Thymus (tissue), 11 donors: ENCODE measurements around the gene NR2F1-AS1. TPM values are rescaled to one million over a fixed set of nuclear protein-coding genes. Genes with fewer than 3 reads are reported as not detected.

Experiments used
- DNase-seq, 9 donors: peaks; one replicate each; pipeline ENCODE4 v3.0.0-alpha.2; 2013; ENCODE audit warnings: low spot score in 9 of 9, low read depth in 6 of 9, missing footprints in 1 of 9
- H3K27ac ChIP-seq, 2 donors: one replicate each; pipeline ENCODE4 v1.5.1; 2013; ENCODE audit warnings: control low read depth in 1 of 2, low read depth in 1 of 2, low read length in 1 of 2, mild to moderate bottlenecking in 1 of 2, moderate library complexity in 1 of 2
- H3K27me3 ChIP-seq, 2 donors: one replicate each; pipeline ENCODE4 v1.5.1; 2013; ENCODE audit warnings: low read length in 1 of 2; ENCODE audit not compliant: control insufficient read depth in 2 of 2, insufficient read depth in 1 of 2
- H3K36me3 ChIP-seq, 2 donors: one replicate each; pipeline ENCODE4 v1.5.1; 2013; ENCODE audit warnings: low read length in 1 of 2, mild to moderate bottlenecking in 1 of 2, moderate library complexity in 1 of 2; ENCODE audit not compliant: control insufficient read depth in 2 of 2, insufficient read depth in 2 of 2
- H3K4me1 ChIP-seq, 2 donors: one replicate each; pipeline ENCODE4 v1.5.1; 2013; ENCODE audit warnings: low read length in 2 of 2; ENCODE audit not compliant: control insufficient read depth in 2 of 2, insufficient read depth in 2 of 2
- H3K4me3 ChIP-seq, 2 donors: one replicate each; pipeline ENCODE4 v1.5.1; 2013; ENCODE audit warnings: low read length in 2 of 2, control low read depth in 1 of 2, mild to moderate bottlenecking in 1 of 2
- H3K9me3 ChIP-seq, 2 donors: one replicate each; pipeline ENCODE4 v1.5.1; 2013; ENCODE audit warnings: low read length in 1 of 2, mild to moderate bottlenecking in 1 of 2; ENCODE audit not compliant: control insufficient read depth in 2 of 2, insufficient read depth in 1 of 2
- WGBS: extraction: QIAGEN DNeasy Blood & Tissue Kit; methylation state at CpG from one replicate; pipeline ENCODE4 v1.1.7; 2013; 5-methylcytosine and 5-hydroxymethylcytosine counted together
- polyA plus RNA-seq: library from polyadenylated mRNA; stranded (reverse); fragments of 200-250 nt; gene quantifications from one replicate; pipeline ENCODE4 v1.2.3, GENCODE V29; 2013
- total RNA-seq: library from RNA; stranded (reverse); fragments of 120-200 nt; gene quantifications from one replicate; pipeline ENCODE4 v1.2.4, GENCODE V29; 2013
- donor health status: healthy.

NR2F1-AS1 gene
- total and polyA plus RNA-seq, 2 donors = 2.0 to 5.0 TPM

- no peaks in the 10 kb centered on the region for H3K36me3 ChIP-seq
- H3K9me3 ChIP-seq = peaks cover 1 to 13% of the 10 kb centered on the region in 2 donors
- 9% methylated on average over 30 of the region's 30 CpGs for WGBS
- no peak for DNase-seq
- no peak overlapping the region for H3K4me3 ChIP-seq
- peaks cover 78 to 100% of the 10 kb centered on the region in 2 donors for H3K27me3 ChIP-seq
- H3K27ac ChIP-seq = no peak overlapping the region
- peaks cover 0 to 6% of the 10 kb centered on the region in 2 donors for H3K4me1 ChIP-seq
Measured at GRCh38 chr5:93593476-93594131, 12.6 kb upstream of the NR2F1-AS1 start.

DNA sequence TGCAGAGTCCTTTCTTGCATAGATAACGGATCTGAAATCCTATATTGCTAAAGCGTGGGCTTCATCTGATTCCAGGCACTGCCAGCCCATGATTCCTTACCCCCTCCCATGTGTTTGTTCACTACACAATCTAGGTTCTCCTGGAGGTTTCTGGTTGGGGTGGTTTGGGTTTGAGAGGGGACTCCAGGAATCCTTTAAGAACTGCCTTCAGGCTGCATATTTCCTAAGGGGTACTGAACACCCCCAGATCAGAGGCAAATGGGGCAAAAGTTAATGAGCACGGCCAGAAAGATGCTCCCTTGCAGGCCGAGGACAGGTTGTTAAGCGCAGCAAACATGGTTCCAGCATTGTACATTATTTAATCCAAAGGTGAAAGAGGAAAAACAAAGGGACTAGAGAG lies 11.9 kb upstream of the NR2F1-AS1 start:
- 25% methylated on average over 5 of the region's 5 CpGs for WGBS
- peaks cover 0 to 10% of the 10 kb centered on the region in 2 donors for H3K4me1 ChIP-seq
- H3K9me3 ChIP-seq = peaks cover 4 to 16% of the 10 kb centered on the region in 2 donors
- no peak overlapping the region for H3K27ac ChIP-seq
- peaks cover 78 to 99% of the 10 kb centered on the region in 2 donors for H3K27me3 ChIP-seq
- H3K4me3 ChIP-seq = no peak overlapping the region
- no peaks in the 10 kb centered on the region for H3K36me3 ChIP-seq
- no peak for DNase-seq

DNA sequence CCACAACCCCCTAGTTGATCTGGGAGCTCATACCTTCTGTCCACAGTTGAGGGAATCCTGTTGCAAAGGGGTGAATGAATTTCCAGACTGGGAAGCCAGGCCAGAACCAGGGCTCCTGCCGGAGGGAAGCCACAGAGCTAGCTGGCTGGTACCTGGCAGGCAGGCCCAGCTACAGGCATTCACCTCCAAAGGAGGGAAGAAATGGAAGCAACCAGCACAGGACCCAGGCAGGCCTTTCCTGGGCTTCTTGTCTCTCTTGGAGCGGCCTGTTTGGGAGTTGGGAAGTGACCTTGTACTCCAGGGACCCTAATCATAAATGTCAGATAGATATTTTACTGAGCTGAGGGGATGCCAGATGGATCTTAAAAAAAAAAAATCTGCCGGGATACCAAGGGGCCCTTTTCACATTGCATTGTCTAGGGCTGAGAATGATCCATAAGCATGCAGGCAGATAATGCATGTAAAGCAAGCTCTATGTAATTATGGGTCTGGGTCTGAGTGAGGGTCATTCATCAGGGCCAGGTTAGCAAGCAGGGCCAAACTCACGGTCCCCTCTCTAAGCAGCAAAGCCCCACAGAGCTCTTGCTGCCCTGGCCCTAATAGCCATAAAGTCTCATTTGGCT lies 10.4 kb upstream of the NR2F1-AS1 start:
- DNase-seq = no peak
- no peaks in the 10 kb centered on the region for H3K36me3 ChIP-seq
- H3K27ac ChIP-seq = no peak overlapping the region
- 64% methylated on average over 4 of the region's 4 CpGs for WGBS
- no peak overlapping the region for H3K4me3 ChIP-seq
- peaks cover 75 to 99% of the 10 kb centered on the region in 2 donors for H3K27me3 ChIP-seq
- H3K4me1 ChIP-seq = peaks cover 0 to 15% of the 10 kb centered on the region in 2 donors
- H3K9me3 ChIP-seq = peaks cover 6 to 14% of the 10 kb centered on the region in 2 donors

DNA sequence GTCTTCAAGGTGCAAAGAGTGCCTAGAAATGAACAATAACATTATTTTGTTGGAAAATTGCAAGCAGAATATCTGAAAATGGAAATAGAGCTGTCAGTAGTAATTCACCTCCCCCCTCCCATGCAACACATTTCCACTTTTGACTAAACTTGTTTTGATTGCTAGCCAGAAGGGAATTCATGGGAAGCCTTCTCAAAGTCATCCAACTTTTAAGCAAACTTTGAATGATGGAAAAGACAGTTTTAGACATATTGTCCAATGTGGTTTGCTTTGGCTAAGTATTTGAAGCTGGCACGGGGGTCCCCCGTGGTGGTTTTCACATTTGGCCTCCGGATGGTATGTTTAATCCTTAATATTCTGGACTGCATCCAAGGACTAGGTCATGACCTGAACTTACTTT lies 9.5 kb upstream of the NR2F1-AS1 start:
- Histone ChIP-seq H3K4me3 (no peak overlapping the region), H3K4me1 (peaks cover 0 to 17% of the 10 kb centered on the region in 2 donors), H3K27ac (no peak overlapping the region), H3K36me3 (no peaks in the 10 kb centered on the region), H3K9me3 (peaks cover 6 to 8% of the 10 kb centered on the region in 2 donors), H3K27me3 (peaks cover 75 to 99% of the 10 kb centered on the region in 2 donors)
- WGBS = 38% methylated on average over 3 of the region's 3 CpGs
- no peak for DNase-seq

GRCh38 chr5:93589829-93590215 lies 8.8 kb upstream of the NR2F1-AS1 start:
- WGBS = 46% methylated on average over 2 of the region's 2 CpGs
- peaks cover 2 to 17% of the 10 kb centered on the region in 2 donors for H3K4me1 ChIP-seq
- H3K9me3 ChIP-seq = peaks cover 5 to 8% of the 10 kb centered on the region in 2 donors
- peaks cover 75 to 99% of the 10 kb centered on the region in 2 donors for H3K27me3 ChIP-seq
- H3K36me3 ChIP-seq = no peaks in the 10 kb centered on the region
- no peak overlapping the region for H3K27ac ChIP-seq
- no peak overlapping the region for H3K4me3 ChIP-seq
- DNase-seq = no peak

- Histone ChIP-seq H3K9me3 (peaks cover 5 to 8% of the 10 kb centered on the region in 2 donors), H3K36me3 (no peaks in the 10 kb centered on the region), H3K27ac (no peak overlapping the region), H3K4me3 (no peak overlapping the region), H3K4me1 (peaks cover 2 to 17% of the 10 kb centered on the region in 2 donors), H3K27me3 (peaks cover 76 to 97% of the 10 kb centered on the region in 2 donors)
- WGBS = 49% methylated on average over 6 of the region's 6 CpGs
- DNase-seq = no peak
Measured at GRCh38 chr5:93589152-93589828, 8.3 kb upstream of the NR2F1-AS1 start.

DNA sequence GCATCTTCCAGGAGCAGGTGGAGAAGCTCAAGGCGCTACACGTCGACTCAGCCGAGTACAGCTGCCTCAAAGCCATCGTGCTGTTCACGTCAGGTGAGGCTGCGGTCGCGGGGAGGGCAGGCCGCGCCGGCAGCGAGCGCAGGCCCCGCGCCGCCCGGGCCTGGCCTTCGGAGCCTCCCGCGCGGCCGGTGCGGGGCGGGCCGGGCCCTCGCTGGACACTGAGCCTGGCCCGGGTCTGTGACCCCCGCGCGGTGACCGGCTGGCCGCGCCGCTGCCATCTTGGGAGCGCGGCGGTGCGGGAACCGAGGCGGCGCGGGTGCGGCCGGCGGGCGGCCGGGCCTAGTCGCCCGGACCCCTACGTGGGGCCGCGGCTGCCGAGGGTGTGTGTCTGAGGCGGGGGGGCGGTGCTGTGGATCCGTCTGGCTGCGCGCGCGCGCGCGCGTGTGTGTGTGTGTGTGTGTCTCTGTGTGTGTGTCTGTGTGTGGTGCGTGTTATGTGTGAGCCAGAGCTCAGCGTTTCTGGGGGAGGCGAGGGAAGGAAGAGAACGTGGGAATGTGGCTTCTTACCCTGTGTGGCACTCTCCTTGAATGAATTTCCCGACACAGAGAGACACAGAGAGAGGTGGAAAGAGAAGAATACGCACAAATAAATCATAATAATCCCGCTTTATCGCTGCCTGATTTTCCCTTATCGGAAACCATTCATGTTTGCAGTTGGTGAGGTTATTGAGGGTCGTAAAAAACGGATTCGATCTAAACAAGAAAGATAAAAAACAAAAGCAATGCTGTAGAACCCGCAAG lies 7.5 kb upstream of the NR2F1-AS1 start:
- no peak for DNase-seq
- peaks cover 5 to 8% of the 10 kb centered on the region in 2 donors for H3K9me3 ChIP-seq
- peaks cover 6 to 20% of the 10 kb centered on the region in 2 donors for H3K4me1 ChIP-seq
- no peak overlapping the region for H3K4me3 ChIP-seq
- peaks cover 78 to 94% of the 10 kb centered on the region in 2 donors for H3K27me3 ChIP-seq
- H3K27ac ChIP-seq = no peak overlapping the region
- H3K36me3 ChIP-seq = no peaks in the 10 kb centered on the region
- WGBS = 10% methylated on average over 78 of the region's 78 CpGs

GRCh38 chr5:93587597-93588351 lies 6.8 kb upstream of the NR2F1-AS1 start:
- 11% methylated on average over 59 of the region's 59 CpGs for WGBS
- Histone ChIP-seq H3K4me3 (no peak overlapping the region), H3K27me3 (peaks cover 79 to 94% of the 10 kb centered on the region in 2 donors), H3K36me3 (no peaks in the 10 kb centered on the region), H3K4me1 (peaks cover 6 to 27% of the 10 kb centered on the region in 2 donors), H3K27ac (no peak overlapping the region), H3K9me3 (peaks cover 5 to 13% of the 10 kb centered on the region in 2 donors)
- DNase-seq = peak in 1 of 9 donors; percentile 66
